Middle frontal gyrus (tissue), 1 donor: Measurements from ENCODE around the gene NUP93.
"Not testable (repeated sequence)": the region's sequence is repeated elsewhere in the genome, so short reads cannot be mapped to it uniquely, and the experiment has no call there.

ENCODE experiments used
- DNase-seq: peaks from one replicate; pipeline ENCODE4 v3.0.0-alpha.2; 2015; ENCODE audit warnings: low spot score; ENCODE audit errors: extremely low spot score

Gene NUP93

GRCh38 chr16:56776562-56776961 lies 46.6 kb downstream of the NUP93 start:
- no peak for DNase-seq

- no peak for DNase-seq
Measured at GRCh38 chr16:56777001-56777400, 47.1 kb downstream of the NUP93 start.

GRCh38 chr16:56777482-56777881 lies 47.6 kb downstream of the NUP93 start:
- no peak for DNase-seq

GRCh38 chr16:56779906-56780305 lies 50.0 kb downstream of the NUP93 start:
- no peak for DNase-seq

GRCh38 chr16:56780646-56781045 lies 50.7 kb downstream of the NUP93 start:
- DNase-seq = no peak

GRCh38 chr16:56781528-56781961 lies 51.6 kb downstream of the NUP93 start:
- no peak for DNase-seq

GRCh38 chr16:56783344-56783743 lies 53.4 kb downstream of the NUP93 start:
- DNase-seq = no peak

- DNase-seq = no peak
Measured at GRCh38 chr16:56785317-56785716, 55.4 kb downstream of the NUP93 start.

GRCh38 chr16:56787167-56787566 lies 57.2 kb downstream of the NUP93 start:
- DNase-seq = no peak

GRCh38 chr16:56788435-56788834 lies 58.5 kb downstream of the NUP93 start:
- no peak for DNase-seq

- DNase-seq = no peak
Measured at GRCh38 chr16:56789360-56789759, 59.4 kb downstream of the NUP93 start.

GRCh38 chr16:56792967-56793366 lies 63.0 kb downstream of the NUP93 start:
- no peak for DNase-seq

- no peak for DNase-seq
Measured at GRCh38 chr16:56793492-56793891, 63.6 kb downstream of the NUP93 start.

- no peak for DNase-seq
Measured at GRCh38 chr16:56795011-56795410, 65.1 kb downstream of the NUP93 start.

- not testable (repeated sequence) for DNase-seq
Measured at GRCh38 chr16:56797038-56797437, 67.1 kb downstream of the NUP93 start.

- no peak for DNase-seq
Measured at GRCh38 chr16:56797861-56798260, 67.9 kb downstream of the NUP93 start.

- DNase-seq = no peak
Measured at GRCh38 chr16:56798955-56799354, 69.0 kb downstream of the NUP93 start.

- no peak for DNase-seq
Measured at GRCh38 chr16:56800355-56800754, 70.4 kb downstream of the NUP93 start.

- no peak for DNase-seq
Measured at GRCh38 chr16:56801762-56802161, 71.8 kb downstream of the NUP93 start.

GRCh38 chr16:56807011-56807675 lies 77.2 kb downstream of the NUP93 start:
- no peak for DNase-seq

GRCh38 chr16:56807676-56808067 lies 77.7 kb downstream of the NUP93 start:
- DNase-seq = not testable (repeated sequence)

- DNase-seq = no peak
Measured at GRCh38 chr16:56810954-56811353, 81.0 kb downstream of the NUP93 start.

- DNase-seq = not testable (repeated sequence)
Measured at GRCh38 chr16:56811602-56812001, 81.7 kb downstream of the NUP93 start.

GRCh38 chr16:56812884-56813283 lies 83.0 kb downstream of the NUP93 start:
- DNase-seq = no peak
